ENCODE results near the gene AKAP8. TPM values are rescaled to one million over a fixed set of nuclear protein-coding genes. Genes with fewer than 3 reads are reported as not detected.

AKAP8 gene
- total and polyA plus RNA-seq, 9 of the 15 experiments (the other 6 are each of a cell fraction or from before 2014, with no cell fraction given): 3.4 to 56.5 (median 15.0) TPM

DNA sequence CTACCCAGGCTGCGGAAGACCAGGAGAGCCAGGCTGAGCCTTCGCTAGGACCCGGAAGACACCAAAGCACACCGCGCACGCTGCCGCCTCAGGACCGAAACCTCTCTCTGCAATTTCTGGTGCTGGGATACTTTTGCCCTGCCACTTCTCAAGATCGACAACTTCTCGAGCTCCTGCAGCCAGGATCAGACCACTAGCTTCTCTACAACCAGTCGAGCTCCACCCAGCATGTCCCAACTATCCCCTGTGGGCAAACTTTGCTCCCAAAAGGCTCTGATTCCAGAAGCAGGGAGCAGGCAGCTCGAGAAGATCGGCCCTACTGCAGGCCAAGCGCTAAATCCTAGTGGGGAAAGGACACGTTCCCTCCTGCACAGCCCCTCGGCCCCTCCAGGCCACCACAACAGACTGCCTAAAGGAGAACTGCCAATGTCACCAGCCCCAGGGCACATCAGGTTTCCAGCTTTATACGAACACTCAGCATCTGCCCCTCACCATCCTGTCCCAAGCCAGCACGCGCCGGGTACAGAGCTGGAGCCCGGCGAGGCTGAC is 979 bp downstream of the AKAP8 start (continued):
- TF ChIP-seq KDM1A (IDR thresholded peaks at IDR 0.05) (no peak), SMARCA4 (IDR thresholded peaks at IDR 0.05) (no peak), ZFP36 (IDR thresholded peaks at IDR 0.05; ENCODE audit: low read depth, low read length, partially characterized antibody) (no peak), XRCC3 (IDR thresholded peaks at IDR 0.05) (no peak), IRF2 (CRISPR knock-in tag; IDR thresholded peaks at IDR 0.05) (0 out of 2 replicates have a peak, but pooled peaks have one; percentile 49), SMAD3 (CRISPR knock-in tag; conservative IDR thresholded peaks at IDR 0.05) (no peak), BRCA1 (IDR thresholded peaks at IDR 0.05) (no peak), BRCA1 (CRISPR knock-in tag; IDR thresholded peaks at IDR 0.05) (no peak), POLR2AphosphoS5 (IDR thresholded peaks at IDR 0.05; ENCODE audit: control insufficient read depth, insufficient read depth, low read depth, low read length) (no peak; the same call in 1 of the 2 replicates), SMARCA5 (IDR thresholded peaks at IDR 0.05) (no peak), TAF15 (IDR thresholded peaks at IDR 0.05; ENCODE audit: low read depth, low read length) (no peak), ZNF408 (CRISPR knock-in tag; IDR thresholded peaks at IDR 0.05; ENCODE audit: low read depth) (no peak), HES1 (IDR thresholded peaks at IDR 0.05; ENCODE audit: low read depth) (no peak), PML (IDR thresholded peaks at IDR 0.05; ENCODE audit: low read length) (no peak), MXD1 (CRISPR knock-in tag; IDR thresholded peaks at IDR 0.05; ENCODE audit: borderline replicate concordance, poor library complexity, severe bottlenecking) (no peak), FOS (IDR thresholded peaks at IDR 0.05; ENCODE audit: extremely low read depth, insufficient read length) (no peak), HNRNPLL (IDR thresholded peaks at IDR 0.05; ENCODE audit: low read depth, low read length, poor library complexity, severe bottlenecking) (no peak), SRSF3 (IDR thresholded peaks at IDR 0.05; ENCODE audit: insufficient read depth, low read length) (no peak), TFAM (CRISPR knock-in tag; conservative IDR thresholded peaks at IDR 0.05) (no peak), ZNF695 (CRISPR knock-in tag; IDR thresholded peaks at IDR 0.05) (no peak), PHF8 (IDR thresholded peaks at IDR 0.05; ENCODE audit: borderline replicate concordance, low read length) (no peak), ZNF76 (CRISPR knock-in tag; IDR thresholded peaks at IDR 0.05; ENCODE audit: borderline replicate concordance) (no peak)
- TF ChIP-seq, protein P1, sequence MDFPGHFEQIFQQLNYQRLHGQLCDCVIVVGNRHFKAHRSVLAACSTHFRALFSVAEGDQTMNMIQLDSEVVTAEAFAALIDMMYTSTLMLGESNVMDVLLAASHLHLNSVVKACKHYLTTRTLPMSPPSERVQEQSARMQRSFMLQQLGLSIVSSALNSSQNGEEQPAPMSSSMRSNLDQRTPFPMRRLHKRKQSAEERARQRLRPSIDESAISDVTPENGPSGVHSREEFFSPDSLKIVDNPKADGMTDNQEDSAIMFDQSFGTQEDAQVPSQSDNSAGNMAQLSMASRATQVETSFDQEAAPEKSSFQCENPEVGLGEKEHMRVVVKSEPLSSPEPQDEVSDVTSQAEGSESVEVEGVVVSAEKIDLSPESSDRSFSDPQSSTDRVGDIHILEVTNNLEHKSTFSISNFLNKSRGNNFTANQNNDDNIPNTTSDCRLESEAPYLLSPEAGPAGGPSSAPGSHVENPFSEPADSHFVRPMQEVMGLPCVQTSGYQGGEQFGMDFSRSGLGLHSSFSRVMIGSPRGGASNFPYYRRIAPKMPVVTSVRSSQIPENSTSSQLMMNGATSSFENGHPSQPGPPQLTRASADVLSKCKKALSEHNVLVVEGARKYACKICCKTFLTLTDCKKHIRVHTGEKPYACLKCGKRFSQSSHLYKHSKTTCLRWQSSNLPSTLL (IDR thresholded peaks at IDR 0.05): no peak
- TF ChIP-seq, protein P2, sequence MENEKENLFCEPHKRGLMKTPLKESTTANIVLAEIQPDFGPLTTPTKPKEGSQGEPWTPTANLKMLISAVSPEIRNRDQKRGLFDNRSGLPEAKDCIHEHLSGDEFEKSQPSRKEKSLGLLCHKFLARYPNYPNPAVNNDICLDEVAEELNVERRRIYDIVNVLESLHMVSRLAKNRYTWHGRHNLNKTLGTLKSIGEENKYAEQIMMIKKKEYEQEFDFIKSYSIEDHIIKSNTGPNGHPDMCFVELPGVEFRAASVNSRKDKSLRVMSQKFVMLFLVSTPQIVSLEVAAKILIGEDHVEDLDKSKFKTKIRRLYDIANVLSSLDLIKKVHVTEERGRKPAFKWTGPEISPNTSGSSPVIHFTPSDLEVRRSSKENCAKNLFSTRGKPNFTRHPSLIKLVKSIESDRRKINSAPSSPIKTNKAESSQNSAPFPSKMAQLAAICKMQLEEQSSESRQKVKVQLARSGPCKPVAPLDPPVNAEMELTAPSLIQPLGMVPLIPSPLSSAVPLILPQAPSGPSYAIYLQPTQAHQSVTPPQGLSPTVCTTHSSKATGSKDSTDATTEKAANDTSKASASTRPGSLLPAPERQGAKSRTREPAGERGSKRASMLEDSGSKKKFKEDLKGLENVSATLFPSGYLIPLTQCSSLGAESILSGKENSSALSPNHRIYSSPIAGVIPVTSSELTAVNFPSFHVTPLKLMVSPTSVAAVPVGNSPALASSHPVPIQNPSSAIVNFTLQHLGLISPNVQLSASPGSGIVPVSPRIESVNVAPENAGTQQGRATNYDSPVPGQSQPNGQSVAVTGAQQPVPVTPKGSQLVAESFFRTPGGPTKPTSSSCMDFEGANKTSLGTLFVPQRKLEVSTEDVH (IDR thresholded peaks at IDR 0.05; ENCODE audit: low read depth, partially characterized antibody): no peak
